ENCODE measurements around the gene AGK. TPM values are rescaled to one million over a fixed set of nuclear protein-coding genes. Genes with fewer than 3 reads are reported as not detected.

Gene AGK
- total RNA-seq, 3 donors from 2014 or later, result 14.7 to 33.1 (median 28.5) TPM

GRCh38 chr7:141512597-141512996 lies 38.6 kb upstream of the AGK start:
- peaks cover 0 to 7% of the 10 kb centered on the region in 2 donors for H3K27me3 ChIP-seq
- no peaks in the 10 kb centered on the region for H3K9me3 ChIP-seq
- intact Hi-C loops (cut with DNase I; ENCODE audit: low total_unique reads), result no loop called here
- no peak for DNase-seq (ENCODE audit: low spot score in 2 of 2)
- no peak for TF ChIP-seq POLR2AphosphoS5 (IDR thresholded peaks at IDR 0.05)
- TF ChIP-seq CTCF (IDR thresholded peaks at IDR 0.05), result no peak
- TF ChIP-seq POLR2A (IDR thresholded peaks at IDR 0.05), result no peak
- H3K4me1 ChIP-seq, result no peaks in the 10 kb centered on the region
- no peak overlapping the region for H3K27ac ChIP-seq
- H3K4me3 ChIP-seq, result no peak overlapping the region
- H3K36me3 ChIP-seq, result no peaks in the 10 kb centered on the region

DNA sequence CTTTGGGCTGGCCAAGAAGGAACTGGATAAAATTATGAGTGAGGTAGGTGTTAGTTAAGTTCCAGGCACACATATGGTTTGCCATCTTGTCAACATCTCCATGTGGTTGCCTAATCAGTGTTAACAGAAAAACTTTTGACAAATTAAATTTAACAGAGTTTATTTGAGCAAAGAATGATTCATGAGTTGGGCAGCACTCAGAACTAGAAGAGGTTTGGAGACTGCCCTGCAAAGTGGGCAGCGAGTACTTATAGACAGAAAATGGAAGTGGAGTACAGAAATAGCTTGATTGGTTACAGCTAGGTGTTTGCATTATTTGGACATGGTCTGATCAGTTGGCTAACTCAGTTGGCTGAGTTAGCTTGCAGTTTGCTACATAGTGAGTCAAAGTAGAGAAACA lies 37.5 kb upstream of the AGK start:
- Histone ChIP-seq H3K4me1 (no peaks in the 10 kb centered on the region), H3K27ac (no peak overlapping the region), H3K27me3 (peaks cover 0 to 7% of the 10 kb centered on the region in 2 donors), H3K36me3 (no peaks in the 10 kb centered on the region), H3K9me3 (no peaks in the 10 kb centered on the region), H3K4me3 (no peak overlapping the region)
- no peak for DNase-seq (ENCODE audit: low spot score in 2 of 2)
- intact Hi-C loops (cut with DNase I; ENCODE audit: low total_unique reads), result no loop called here
- TF ChIP-seq POLR2AphosphoS5 (IDR thresholded peaks at IDR 0.05) (no peak), POLR2A (IDR thresholded peaks at IDR 0.05) (no peak), CTCF (IDR thresholded peaks at IDR 0.05) (no peak)

- no peak overlapping the region for H3K4me3 ChIP-seq
- no peaks in the 10 kb centered on the region for H3K4me1 ChIP-seq
- no peaks in the 10 kb centered on the region for H3K27me3 ChIP-seq
- no peak for DNase-seq (ENCODE audit: low spot score in 2 of 2)
- H3K27ac ChIP-seq, result no peak overlapping the region
- intact Hi-C loops (cut with DNase I; ENCODE audit: low total_unique reads), result no loop called here
- no peaks in the 10 kb centered on the region for H3K9me3 ChIP-seq
- H3K36me3 ChIP-seq, result no peaks in the 10 kb centered on the region
- TF ChIP-seq CTCF (IDR thresholded peaks at IDR 0.05), result no peak
- TF ChIP-seq POLR2AphosphoS5 (IDR thresholded peaks at IDR 0.05), result no peak
- TF ChIP-seq POLR2A (IDR thresholded peaks at IDR 0.05), result no peak
Observed at GRCh38 chr7:141515941-141516340, 35.3 kb upstream of the AGK start.

DNA sequence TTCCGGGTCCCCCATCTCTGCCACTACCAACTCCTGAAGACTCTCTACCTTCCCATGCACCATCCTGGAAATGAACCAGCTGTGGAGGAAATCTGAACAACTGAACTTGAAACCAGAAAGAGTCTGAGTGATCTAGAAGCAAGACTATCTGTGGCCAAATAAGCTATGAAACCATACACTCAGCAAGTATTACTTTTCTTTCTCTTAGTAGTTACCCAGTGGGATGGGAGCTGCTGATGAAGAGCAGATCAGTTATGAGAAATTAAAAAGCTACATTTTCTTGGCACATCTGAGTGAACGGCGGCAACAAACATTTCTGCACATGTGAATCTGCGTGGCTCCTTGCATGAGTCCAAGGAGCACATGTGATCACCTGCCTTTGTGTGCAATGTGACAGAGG lies 31.6 kb upstream of the AGK start:
- H3K36me3 ChIP-seq, result no peaks in the 10 kb centered on the region
- no peaks in the 10 kb centered on the region for H3K4me1 ChIP-seq
- H3K4me3 ChIP-seq, result no peak overlapping the region
- H3K27ac ChIP-seq, result no peak overlapping the region
- no peak for TF ChIP-seq CTCF (IDR thresholded peaks at IDR 0.05)
- no peak for TF ChIP-seq POLR2AphosphoS5 (IDR thresholded peaks at IDR 0.05)
- TF ChIP-seq POLR2A (IDR thresholded peaks at IDR 0.05), result no peak
- intact Hi-C loops (cut with DNase I; ENCODE audit: low total_unique reads), result no loop called here
- H3K27me3 ChIP-seq, result no peaks in the 10 kb centered on the region
- H3K9me3 ChIP-seq, result no peaks in the 10 kb centered on the region
- no peak for DNase-seq (ENCODE audit: low spot score in 2 of 2)

DNA sequence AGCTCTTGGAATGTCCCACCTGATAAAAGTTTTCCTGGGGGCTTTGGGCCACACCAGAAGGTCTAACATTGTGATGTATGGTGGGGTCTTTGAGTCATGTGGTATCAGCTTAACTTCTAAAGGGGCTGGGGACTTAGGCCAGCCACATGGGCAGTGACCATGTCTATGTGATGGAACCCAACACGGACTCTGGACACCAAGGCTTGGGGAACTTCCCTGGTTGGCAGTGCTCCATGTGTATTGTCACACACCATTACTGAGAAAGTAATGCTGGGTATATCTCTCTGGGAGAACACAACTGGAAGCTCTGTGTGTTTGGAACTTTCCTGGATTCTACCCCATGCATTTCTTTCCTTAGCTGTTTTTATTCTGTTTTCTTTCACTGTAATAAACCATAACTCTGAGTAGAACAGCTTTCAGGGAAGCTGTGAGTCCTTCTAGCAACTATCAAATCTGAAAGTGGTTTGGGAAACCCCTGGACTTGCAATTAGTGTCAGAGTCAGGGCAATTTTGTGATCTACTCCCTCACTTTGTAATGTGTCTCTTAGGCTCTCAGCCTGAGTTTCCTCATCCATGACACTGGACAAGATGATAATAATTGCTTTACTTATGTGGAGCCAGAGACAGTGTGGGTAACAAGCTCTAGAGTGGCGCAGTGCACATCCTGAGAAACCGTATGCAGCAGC lies 28.4 kb upstream of the AGK start:
- intact Hi-C loops (cut with DNase I; ENCODE audit: low total_unique reads), result no loop called here
- H3K9me3 ChIP-seq, result no peaks in the 10 kb centered on the region
- H3K4me3 ChIP-seq, result no peak overlapping the region
- H3K4me1 ChIP-seq, result no peaks in the 10 kb centered on the region
- no peak overlapping the region for H3K27ac ChIP-seq
- DNase-seq (ENCODE audit: low spot score in 2 of 2), result no peak
- H3K27me3 ChIP-seq, result no peaks in the 10 kb centered on the region
- H3K36me3 ChIP-seq, result no peaks in the 10 kb centered on the region
- TF ChIP-seq CTCF (IDR thresholded peaks at IDR 0.05) (no peak), POLR2AphosphoS5 (IDR thresholded peaks at IDR 0.05) (no peak), POLR2A (IDR thresholded peaks at IDR 0.05) (no peak)

Data from breast epithelium (tissue), 4 donors.